Measurements from ENCODE around the gene CSH2. TPM values are rescaled to one million over a fixed set of nuclear protein-coding genes. Genes with fewer than 3 reads are reported as not detected.
"Not testable (repeated sequence)": the region's sequence is repeated elsewhere in the genome, so short reads cannot be mapped to it uniquely, and the experiment has no call there.

Gene CSH2
- total RNA-seq, 1 donor from 2014 or later, result not detected

- no peak for TF ChIP-seq CTCF (IDR thresholded peaks at IDR 0.05)
- no peaks in the 10 kb centered on the region for H3K36me3 Mint-ChIP-seq (ENCODE audit: low read depth)
- no peak for DNase-seq (ENCODE audit: low spot score)
- H3K9me3 Mint-ChIP-seq (ENCODE audit: low read depth), result no peaks in the 10 kb centered on the region
- no peaks in the 10 kb centered on the region for H3K4me1 Mint-ChIP-seq (ENCODE audit: low read depth)
- H3K27me3 Mint-ChIP-seq (ENCODE audit: low read depth), result peaks cover 23% of the 10 kb centered on the region
- no peak overlapping the region for H3K27ac Mint-ChIP-seq (ENCODE audit: unreplicated experiment)
- no peak overlapping the region for H3K4me3 Mint-ChIP-seq (ENCODE audit: unreplicated experiment)
Measured at GRCh38 chr17:63880706-63881105, 7.2 kb upstream of the CSH2 start.

GRCh38 chr17:63878413-63878812 is 4.9 kb upstream of the CSH2 start:
- H3K9me3 Mint-ChIP-seq (ENCODE audit: low read depth); H3K27ac Mint-ChIP-seq (ENCODE audit: unreplicated experiment); H3K4me3 Mint-ChIP-seq (ENCODE audit: unreplicated experiment); H3K36me3 Mint-ChIP-seq (ENCODE audit: low read depth); DNase-seq (ENCODE audit: low spot score); H3K4me1 Mint-ChIP-seq (ENCODE audit: low read depth): not testable (repeated sequence)
- H3K27me3 Mint-ChIP-seq (ENCODE audit: low read depth), result peaks cover 22% of the 10 kb centered on the region

GRCh38 chr17:63874693-63875092 is 1.2 kb upstream of the CSH2 start:
- DNase-seq (ENCODE audit: low spot score); H3K4me1 Mint-ChIP-seq (ENCODE audit: low read depth); H3K4me3 Mint-ChIP-seq (ENCODE audit: unreplicated experiment); H3K27ac Mint-ChIP-seq (ENCODE audit: unreplicated experiment); H3K36me3 Mint-ChIP-seq (ENCODE audit: low read depth); H3K9me3 Mint-ChIP-seq (ENCODE audit: low read depth): not testable (repeated sequence)
- peaks cover 17% of the 10 kb centered on the region for H3K27me3 Mint-ChIP-seq (ENCODE audit: low read depth)

- H3K4me3 Mint-ChIP-seq (ENCODE audit: unreplicated experiment); H3K36me3 Mint-ChIP-seq (ENCODE audit: low read depth): not testable (repeated sequence)
Measured at GRCh38 chr17:63874061-63874626, 667 bp upstream of the CSH2 start.

GRCh38 chr17:63871646-63872365 is 1.7 kb downstream of the CSH2 start:
- not testable (repeated sequence) for H3K4me3 Mint-ChIP-seq (ENCODE audit: unreplicated experiment); H3K27me3 Mint-ChIP-seq (ENCODE audit: low read depth); H3K9me3 Mint-ChIP-seq (ENCODE audit: low read depth); DNase-seq (ENCODE audit: low spot score); H3K36me3 Mint-ChIP-seq (ENCODE audit: low read depth); H3K27ac Mint-ChIP-seq (ENCODE audit: unreplicated experiment)
- peaks cover 11% of the 10 kb centered on the region for H3K4me1 Mint-ChIP-seq (ENCODE audit: low read depth)

More at GRCh38 chr17:63874061-63874626, 667 bp upstream of the CSH2 start:
- H3K4me1 Mint-ChIP-seq (ENCODE audit: low read depth), result peaks cover 11% of the 10 kb centered on the region
- H3K9me3 Mint-ChIP-seq (ENCODE audit: low read depth); H3K27ac Mint-ChIP-seq (ENCODE audit: unreplicated experiment); DNase-seq (ENCODE audit: low spot score): not testable (repeated sequence)
- H3K27me3 Mint-ChIP-seq (ENCODE audit: low read depth), result peaks cover 17% of the 10 kb centered on the region

GRCh38 chr17:63870292-63870665 is 3.2 kb downstream of the CSH2 start:
- H3K36me3 Mint-ChIP-seq (ENCODE audit: low read depth); H3K27me3 Mint-ChIP-seq (ENCODE audit: low read depth); H3K4me3 Mint-ChIP-seq (ENCODE audit: unreplicated experiment); H3K9me3 Mint-ChIP-seq (ENCODE audit: low read depth); DNase-seq (ENCODE audit: low spot score): not testable (repeated sequence)
- Mint-ChIP-seq H3K27ac (ENCODE audit: unreplicated experiment) (peak overlapping the region; percentile 49), H3K4me1 (ENCODE audit: low read depth) (peaks cover 11% of the 10 kb centered on the region)

- H3K27ac Mint-ChIP-seq (ENCODE audit: unreplicated experiment), result peak overlapping the region; percentile 49
- H3K4me3 Mint-ChIP-seq (ENCODE audit: unreplicated experiment), result not testable (repeated sequence)
Measured at GRCh38 chr17:63869491-63870291, 3.8 kb downstream of the CSH2 start.

GRCh38 chr17:63866625-63867024 is 6.9 kb downstream of the CSH2 start:
- H3K4me1 Mint-ChIP-seq (ENCODE audit: low read depth), result peaks cover 11% of the 10 kb centered on the region
- H3K27ac Mint-ChIP-seq (ENCODE audit: unreplicated experiment); DNase-seq (ENCODE audit: low spot score); H3K4me3 Mint-ChIP-seq (ENCODE audit: unreplicated experiment); H3K36me3 Mint-ChIP-seq (ENCODE audit: low read depth); H3K27me3 Mint-ChIP-seq (ENCODE audit: low read depth); H3K9me3 Mint-ChIP-seq (ENCODE audit: low read depth): not testable (repeated sequence)

More at GRCh38 chr17:63869491-63870291, 3.8 kb downstream of the CSH2 start:
- H3K36me3 Mint-ChIP-seq (ENCODE audit: low read depth); H3K9me3 Mint-ChIP-seq (ENCODE audit: low read depth); DNase-seq (ENCODE audit: low spot score); H3K27me3 Mint-ChIP-seq (ENCODE audit: low read depth): not testable (repeated sequence)
- peaks cover 11% of the 10 kb centered on the region for H3K4me1 Mint-ChIP-seq (ENCODE audit: low read depth)
- peak; percentile 52 for TF ChIP-seq CTCF (IDR thresholded peaks at IDR 0.05)

Data from chondrocyte (in vitro differentiated cells).